ENCODE results near the gene RAX2. TPM values are rescaled to one million over a fixed set of nuclear protein-coding genes. Genes with fewer than 3 reads are reported as not detected.

RAX2 gene
- total and polyA plus RNA-seq, 2 of the 13 experiments (the other 11 are each of a cell fraction or from before 2014, with no cell fraction given): not detected

DNA sequence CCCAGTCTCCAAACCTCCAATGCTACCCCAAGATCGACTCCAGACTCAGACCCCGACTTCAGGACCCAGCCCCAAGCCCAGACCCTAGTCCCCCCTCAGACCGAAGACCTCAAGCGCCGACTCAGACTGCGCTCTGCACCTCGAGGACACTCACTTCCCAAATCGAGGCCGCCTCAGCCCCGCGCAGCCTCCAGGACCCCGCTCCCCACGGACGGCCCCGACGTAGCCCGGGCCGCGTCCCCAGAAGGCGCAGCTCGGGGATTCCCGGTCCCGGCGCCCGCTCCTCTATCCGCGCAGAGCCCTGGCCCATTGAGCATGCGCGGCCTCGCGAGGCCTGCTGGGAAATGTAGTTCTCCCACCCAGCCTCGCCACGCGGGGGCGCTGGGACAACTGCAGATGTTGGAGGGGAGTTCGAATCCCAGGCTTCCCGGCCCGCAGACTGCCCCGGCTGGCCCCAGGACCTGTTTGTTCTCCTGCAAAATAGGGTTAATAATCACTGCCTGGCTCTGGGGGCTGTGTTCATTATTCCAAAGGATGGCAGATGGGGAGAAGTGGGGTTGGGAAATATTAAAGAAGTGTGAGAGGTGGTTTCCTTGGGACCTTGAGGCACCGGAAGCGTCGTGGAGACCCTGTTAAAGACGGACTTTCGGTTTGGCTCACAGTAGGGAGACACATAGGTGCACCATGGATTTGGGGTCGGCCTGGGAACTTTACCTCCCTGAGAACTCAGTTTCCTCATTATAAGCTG lies 10.5 kb downstream of the RAX2 start, which contains the start of gene APBA3 (continued):
- no peak for TF ChIP-seq SIN3A (IDR thresholded peaks at IDR 0.05; ENCODE audit: borderline replicate concordance, low read depth, low read length)
- TF ChIP-seq TBL1XR1 (IDR thresholded peaks at IDR 0.05; ENCODE audit: borderline replicate concordance, low read length, partially characterized antibody): peak; percentile 61
- TF ChIP-seq KDM2A (CRISPR knock-in tag; IDR thresholded peaks at IDR 0.05; ENCODE audit: borderline replicate concordance, low read depth): peak; percentile 70; the same call in 1 of the 2 replicates
- TF ChIP-seq GFI1 (CRISPR knock-in tag; IDR thresholded peaks at IDR 0.05; ENCODE audit: borderline replicate concordance): no peak
- TF ChIP-seq SRSF1 (optimal IDR thresholded peaks at IDR 0.05; ENCODE audit: low read depth, low read length): peak; percentile 40
- TF ChIP-seq ZBTB46 (CRISPR knock-in tag; IDR thresholded peaks at IDR 0.05; ENCODE audit: borderline replicate concordance): no peak
- no peak; the same call in 1 of the 2 replicates for TF ChIP-seq TFAP4 (IDR thresholded peaks at IDR 0.05; ENCODE audit: borderline replicate concordance, low read depth)
- TF ChIP-seq ZNF550 (CRISPR knock-in tag; IDR thresholded peaks at IDR 0.05; ENCODE audit: borderline replicate concordance): no peak
- no peak for TF ChIP-seq ZNF253 (CRISPR knock-in tag; IDR thresholded peaks at IDR 0.05; ENCODE audit: borderline replicate concordance)
- TF ChIP-seq ZBTB44 (CRISPR knock-in tag; IDR thresholded peaks at IDR 0.05): no peak
- TF ChIP-seq, protein P1, sequence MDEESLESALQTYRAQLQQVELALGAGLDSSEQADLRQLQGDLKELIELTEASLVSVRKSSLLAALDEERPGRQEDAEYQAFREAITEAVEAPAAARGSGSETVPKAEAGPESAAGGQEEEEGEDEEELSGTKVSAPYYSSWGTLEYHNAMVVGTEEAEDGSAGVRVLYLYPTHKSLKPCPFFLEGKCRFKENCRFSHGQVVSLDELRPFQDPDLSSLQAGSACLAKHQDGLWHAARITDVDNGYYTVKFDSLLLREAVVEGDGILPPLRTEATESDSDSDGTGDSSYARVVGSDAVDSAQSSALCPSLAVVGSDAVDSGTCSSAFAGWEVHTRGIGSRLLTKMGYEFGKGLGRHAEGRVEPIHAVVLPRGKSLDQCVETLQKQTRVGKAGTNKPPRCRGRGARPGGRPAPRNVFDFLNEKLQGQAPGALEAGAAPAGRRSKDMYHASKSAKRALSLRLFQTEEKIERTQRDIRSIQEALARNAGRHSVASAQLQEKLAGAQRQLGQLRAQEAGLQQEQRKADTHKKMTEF (CRISPR knock-in tag; IDR thresholded peaks at IDR 0.05): peak; percentile 76
- no peak for TF ChIP-seq ZNF34 (CRISPR knock-in tag; IDR thresholded peaks at IDR 0.05; ENCODE audit: borderline replicate concordance)
- peak; percentile 84 for TF ChIP-seq CCAR2 (optimal IDR thresholded peaks at IDR 0.05; ENCODE audit: low read depth, low read length)
- peak; percentile 88 for TF ChIP-seq TARDBP (CRISPR knock-in tag; IDR thresholded peaks at IDR 0.05)
- TF ChIP-seq GATA4 (IDR thresholded peaks at IDR 0.05; ENCODE audit: borderline replicate concordance, low read depth): peak; percentile 60
- TF ChIP-seq ETV5 (CRISPR knock-in tag; IDR thresholded peaks at IDR 0.05; ENCODE audit: borderline replicate concordance): 0 out of 2 replicates have a peak, but pooled peaks have one; percentile 62
- TF ChIP-seq KLF11 (CRISPR knock-in tag; IDR thresholded peaks at IDR 0.05): no peak
- peak; percentile 93 for TF ChIP-seq ZNF572 (CRISPR knock-in tag; IDR thresholded peaks at IDR 0.05)
- TF ChIP-seq ASH2L (IDR thresholded peaks at IDR 0.05; ENCODE audit: insufficient read length, low read depth, low read length): peak; percentile 67
- TF ChIP-seq PRMT3 (CRISPR knock-in tag; IDR thresholded peaks at IDR 0.05; ENCODE audit: borderline replicate concordance, low read depth): no peak
- no peak for TF ChIP-seq TCF7 (IDR thresholded peaks at IDR 0.05; ENCODE audit: low read depth)
- no peak for TF ChIP-seq HOXD1 (CRISPR knock-in tag; IDR thresholded peaks at IDR 0.05)
- TF ChIP-seq ZFAT (CRISPR knock-in tag; conservative IDR thresholded peaks at IDR 0.05): no peak
- TF ChIP-seq MBD4 (IDR thresholded peaks at IDR 0.05; ENCODE audit: borderline replicate concordance, low read length): no peak
- peak; percentile 45; the same call in 1 of the 2 replicates for TF ChIP-seq ZIK1 (CRISPR knock-in tag; IDR thresholded peaks at IDR 0.05; ENCODE audit: borderline replicate concordance, low read depth)
